ENCODE measurements around the gene PANX2.
A peak's percentile ranks its signal among the peaks of the same experiment; 100 is the strongest.
"Not testable (repeated sequence)": the region's sequence is repeated elsewhere in the genome, so short reads cannot be mapped to it uniquely, and the experiment has no call there.

Gene PANX2

GRCh38 chr22:50170453-50171318 is at the start of gene PANX2:
TSS of gene PANX2 (plus strand) at chr22:50170731. CDS start at chr22:50170731, 0 bp downstream.
- intact Hi-C loops (cut with DNase I), result no loop called here
- DNase-seq, result peak in 2 of 10 donors; percentile 75 to 88

GRCh38 chr22:50121202-50121740 is 49.3 kb upstream of the PANX2 start:
- no peak for DNase-seq
- intact Hi-C loops (cut with DNase I), result no loop called here

GRCh38 chr22:50123119-50123518 is 47.4 kb upstream of the PANX2 start:
- intact Hi-C loops (cut with DNase I), result no loop called here
- DNase-seq, result no peak

GRCh38 chr22:50125029-50125428 is 45.5 kb upstream of the PANX2 start:
- intact Hi-C loops (cut with DNase I), result no loop called here
- DNase-seq, result no peak

GRCh38 chr22:50129121-50129736 is 41.3 kb upstream of the PANX2 start:
- no peak for DNase-seq
- intact Hi-C loops (cut with DNase I), result no loop called here

GRCh38 chr22:50131894-50132293 is 38.6 kb upstream of the PANX2 start:
- intact Hi-C loops (cut with DNase I), result no loop called here
- no peak for DNase-seq

- intact Hi-C loops (cut with DNase I), result no loop called here
- DNase-seq, result peak in 1 of 10 donors; percentile 16
These were observed 36.0 kb upstream of the PANX2 start for GRCh38 chr22:50134481-50134880.

GRCh38 chr22:50136581-50137015 is 33.9 kb upstream of the PANX2 start:
- DNase-seq, result peak in 1 of 10 donors; percentile 78
- intact Hi-C loops (cut with DNase I), result no loop called here

- DNase-seq, result peak in 1 of 10 donors; percentile 55
- intact Hi-C loops (cut with DNase I), result not testable (repeated sequence)
These were observed 33.3 kb upstream of the PANX2 start for GRCh38 chr22:50137277-50137676.

- DNase-seq, result no peak
- intact Hi-C loops (cut with DNase I), result no loop called here
These were observed 32.5 kb upstream of the PANX2 start for GRCh38 chr22:50138041-50138440.

GRCh38 chr22:50138988-50139387 is 31.5 kb upstream of the PANX2 start:
- DNase-seq, result no peak
- intact Hi-C loops (cut with DNase I), result no loop called here

- intact Hi-C loops (cut with DNase I), result no loop called here
- DNase-seq, result no peak
These were observed 30.6 kb upstream of the PANX2 start for GRCh38 chr22:50139843-50140415.

GRCh38 chr22:50140615-50141014 is 29.9 kb upstream of the PANX2 start:
- no peak for DNase-seq
- intact Hi-C loops (cut with DNase I), result no loop called here

GRCh38 chr22:50141462-50141861 is 29.1 kb upstream of the PANX2 start:
- DNase-seq, result peak in 1 of 10 donors; percentile 80
- intact Hi-C loops (cut with DNase I), result no loop called here

- intact Hi-C loops (cut with DNase I), result no loop called here
- peak in 1 of 10 donors; percentile 17 for DNase-seq
These were observed 28.6 kb upstream of the PANX2 start for GRCh38 chr22:50141891-50142363.

GRCh38 chr22:50143096-50143495 is 27.4 kb upstream of the PANX2 start:
- intact Hi-C loops (cut with DNase I), result no loop called here
- peak in 2 of 10 donors; percentile 6 to 22 for DNase-seq

- intact Hi-C loops (cut with DNase I), result no loop called here
- DNase-seq, result peak in 2 of 10 donors; percentile 38 to 49
These were observed 26.4 kb upstream of the PANX2 start for GRCh38 chr22:50144005-50144614.

GRCh38 chr22:50145721-50146438 is 24.7 kb upstream of the PANX2 start:
- peak in 2 of 10 donors; percentile 58 to 74 for DNase-seq
- intact Hi-C loops (cut with DNase I), result loop anchor here (2.0 kb wide), 1 partner anchor 65 kb away; no protein-coding TSS in a partner anchor

GRCh38 chr22:50146439-50147238 is 23.9 kb upstream of the PANX2 start:
- DNase-seq, result peak; percentile 63 to 97 (median 78)
- intact Hi-C loops (cut with DNase I), result loop anchor here (2.0 kb wide), 1 partner anchor 64 kb away; no protein-coding TSS in a partner anchor

All from posterior cingulate gyrus (tissue), 11 donors.